ENCODE data around the gene BTNL9. TPM values are rescaled to one million over a fixed set of nuclear protein-coding genes. Genes with fewer than 3 reads are reported as not detected.
A peak's percentile ranks its signal among the peaks of the same experiment; 100 is the strongest.

The BTNL9 gene
- total and polyA plus RNA-seq, 2 experiments from 2014 or later = 0.11 to 0.27 TPM

GRCh38 chr5:181053488-181054121 is 13.5 kb downstream of the BTNL9 start:
- peaks cover 95% of the 10 kb centered on the region for H3K27me3 ChIP-seq
- H3K4me2 ChIP-seq = peak overlapping the region; percentile 97
- no peaks in the 10 kb centered on the region for H3K36me3 ChIP-seq (replicated peaks; ENCODE audit: insufficient read depth, low read depth)
- no peaks in the 10 kb centered on the region for H4K20me1 ChIP-seq (ENCODE audit: insufficient read depth, poor library complexity, severe bottlenecking)
- no peaks in the 10 kb centered on the region for H3K9me2 ChIP-seq (replicated peaks; ENCODE audit: insufficient read depth)
- no peaks in the 10 kb centered on the region for H3K79me2 ChIP-seq
- H3K4me1 ChIP-seq (ENCODE audit: insufficient read depth) = no peaks in the 10 kb centered on the region
- 1% methylated on average over 45 of the region's 45 CpGs for WGBS (ENCODE audit: low lambda C conversion rate, missing lambda C conversion rate)
- peak; percentile 31 for TF ChIP-seq EZH2phosphoT487 (IDR thresholded peaks at IDR 0.05; ENCODE audit: low read depth, severe bottlenecking, unreplicated experiment)
- TF ChIP-seq CTCF (IDR thresholded peaks at IDR 0.05; ENCODE audit: poor library complexity) = no peak
- TF ChIP-seq EZH2 (IDR thresholded peaks at IDR 0.05; ENCODE audit: borderline replicate concordance) = peak; percentile 86
- DNase-seq (ENCODE audit: low spot score) = no peak
- H2AFZ ChIP-seq = peak overlapping the region; percentile 84
- H3K4me3 ChIP-seq = peak overlapping the region; percentile 79
- no peak overlapping the region for H3K27ac ChIP-seq
- no peaks in the 10 kb centered on the region for H3K9me3 ChIP-seq (ENCODE audit: low read depth)

- Histone ChIP-seq H4K20me1 (ENCODE audit: insufficient read depth, poor library complexity, severe bottlenecking) (no peaks in the 10 kb centered on the region), H3K9me3 (ENCODE audit: low read depth) (no peaks in the 10 kb centered on the region), H3K4me1 (ENCODE audit: insufficient read depth) (no peaks in the 10 kb centered on the region), H3K4me2 (peak overlapping the region; percentile 97), H3K4me3 (no peak overlapping the region), H2AFZ (no peak overlapping the region), H3K36me3 (replicated peaks; ENCODE audit: insufficient read depth, low read depth) (no peaks in the 10 kb centered on the region), H3K79me2 (no peaks in the 10 kb centered on the region), H3K27ac (no peak overlapping the region), H3K9me2 (replicated peaks; ENCODE audit: insufficient read depth) (no peaks in the 10 kb centered on the region), H3K27me3 (peaks cover 98% of the 10 kb centered on the region)
- no peak for DNase-seq (ENCODE audit: low spot score)
- WGBS (ENCODE audit: low lambda C conversion rate, missing lambda C conversion rate) = 15% methylated on average over 7 of the region's 7 CpGs
- no peak for TF ChIP-seq EZH2 (IDR thresholded peaks at IDR 0.05; ENCODE audit: borderline replicate concordance)
- TF ChIP-seq CTCF (IDR thresholded peaks at IDR 0.05; ENCODE audit: poor library complexity) = no peak
- no peak for TF ChIP-seq EZH2phosphoT487 (IDR thresholded peaks at IDR 0.05; ENCODE audit: low read depth, severe bottlenecking, unreplicated experiment)
Observed at GRCh38 chr5:181054138-181054537, 14.1 kb downstream of the BTNL9 start.

- 32% methylated on average over 7 of the region's 7 CpGs for WGBS (ENCODE audit: low lambda C conversion rate, missing lambda C conversion rate)
- DNase-seq (ENCODE audit: low spot score) = no peak
- H3K27me3 ChIP-seq = peaks cover 98% of the 10 kb centered on the region
Observed at GRCh38 chr5:181054871-181055459, 14.9 kb downstream of the BTNL9 start.

More at GRCh38 chr5:181054871-181055459, 14.9 kb downstream of the BTNL9 start:
- Histone ChIP-seq H3K4me1 (ENCODE audit: insufficient read depth) (no peaks in the 10 kb centered on the region), H3K79me2 (no peaks in the 10 kb centered on the region), H3K4me2 (no peak overlapping the region), H4K20me1 (ENCODE audit: insufficient read depth, poor library complexity, severe bottlenecking) (no peaks in the 10 kb centered on the region), H3K9me3 (ENCODE audit: low read depth) (no peaks in the 10 kb centered on the region), H3K27ac (no peak overlapping the region), H2AFZ (no peak overlapping the region), H3K4me3 (no peak overlapping the region), H3K36me3 (replicated peaks; ENCODE audit: insufficient read depth, low read depth) (no peaks in the 10 kb centered on the region), H3K9me2 (replicated peaks; ENCODE audit: insufficient read depth) (no peaks in the 10 kb centered on the region)
- no peak for TF ChIP-seq EZH2 (IDR thresholded peaks at IDR 0.05; ENCODE audit: borderline replicate concordance)
- TF ChIP-seq EZH2phosphoT487 (IDR thresholded peaks at IDR 0.05; ENCODE audit: low read depth, severe bottlenecking, unreplicated experiment) = no peak
- no peak for TF ChIP-seq CTCF (IDR thresholded peaks at IDR 0.05; ENCODE audit: poor library complexity)

Data from hepatocyte (in vitro differentiated cells).